GM19023 (cell line): ENCODE data around the gene ZNF681.
"Not testable (repeated sequence)": the region's sequence is repeated elsewhere in the genome, so short reads cannot be mapped to it uniquely, and the experiment has no call there.

Experiments used
- ATAC-seq: cut with Tn5 transposase; IDR thresholded peaks from one replicate; pipeline ENCODE4 v1.9.1; 2021; ENCODE audit warnings: mild to moderate bottlenecking, moderate library complexity; ENCODE audit not compliant: unreplicated experiment

Gene ZNF681

GRCh38 chr19:23758187-23759074, at the start of gene ZNF681:
Gene ZNF681 (minus strand): TSS chr19:23758891. CDS start chr19:23758749, 142 bp downstream.
- peak; percentile 83 for ATAC-seq

DNA sequence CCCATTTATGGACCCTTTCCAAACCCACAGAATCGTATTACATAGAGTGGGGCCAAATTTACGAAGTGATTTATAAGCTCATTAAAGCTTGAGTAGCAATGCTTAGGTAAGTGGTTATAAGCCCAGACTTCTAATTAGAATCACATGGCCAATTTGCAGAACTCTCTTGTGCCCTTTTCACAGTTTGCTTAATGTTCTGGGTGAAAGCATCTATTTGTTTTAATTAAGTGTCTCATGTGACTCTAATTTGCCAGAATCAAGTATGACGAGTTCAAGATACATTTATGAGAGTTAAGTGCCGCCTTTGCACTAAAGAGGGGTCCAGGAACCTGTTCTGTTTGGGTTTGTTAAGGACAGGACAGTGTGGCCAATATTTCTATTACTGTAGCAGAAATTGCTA, 46.0 kb upstream of the ZNF681 start:
- ATAC-seq = no peak

GRCh38 chr19:23802290-23802689, 43.6 kb upstream of the ZNF681 start:
- ATAC-seq = no peak

- ATAC-seq = no peak
These were observed 43.1 kb upstream of the ZNF681 start for GRCh38 chr19:23801803-23802202.

GRCh38 chr19:23800868-23801267, 42.2 kb upstream of the ZNF681 start:
- ATAC-seq = no peak

DNA sequence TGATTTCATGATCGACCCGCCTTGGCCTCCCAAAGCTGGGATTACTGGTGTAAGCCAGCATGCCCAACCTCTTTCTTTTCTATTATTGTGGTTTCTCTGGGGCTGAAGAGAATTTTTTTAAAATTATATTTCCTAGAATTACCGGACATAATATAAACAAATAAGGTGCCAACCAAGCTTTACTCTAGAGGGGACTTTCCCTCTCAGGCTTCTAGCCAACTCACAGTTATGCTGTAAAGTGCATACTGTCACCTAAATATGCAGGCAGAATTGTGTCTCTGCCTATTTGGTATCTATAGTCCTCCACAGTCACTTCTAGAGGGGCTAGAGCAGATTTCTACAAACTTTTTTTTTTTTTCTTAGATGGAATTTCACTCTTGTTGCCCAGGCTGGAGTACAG, 41.6 kb upstream of the ZNF681 start:
- ATAC-seq = no peak

DNA sequence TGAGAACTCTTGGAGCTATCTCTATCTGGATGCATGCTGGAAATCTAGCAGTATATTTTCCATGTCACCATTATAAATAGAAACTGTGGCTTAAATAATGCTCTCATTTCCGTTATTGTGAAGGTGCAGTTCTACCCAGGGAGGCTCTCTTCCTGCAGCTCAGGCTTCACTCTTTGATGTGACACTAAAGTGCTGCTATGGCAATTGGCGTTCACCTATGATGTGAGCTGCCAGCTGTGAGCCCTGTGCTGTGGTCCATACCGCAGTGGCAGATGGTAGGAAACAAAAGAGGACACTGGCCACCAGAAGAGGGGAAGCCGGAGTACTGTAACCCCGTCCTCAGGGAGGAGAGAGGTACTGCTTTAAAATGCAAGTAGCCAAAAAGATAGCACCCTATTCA, 40.6 kb upstream of the ZNF681 start:
- no peak for ATAC-seq

GRCh38 chr19:23795462-23795861, 36.8 kb upstream of the ZNF681 start:
- no peak for ATAC-seq

- no peak for ATAC-seq
These were observed 34.1 kb upstream of the ZNF681 start for GRCh38 chr19:23792784-23793183.

- no peak for ATAC-seq
These were observed 32.2 kb upstream of the ZNF681 start for GRCh38 chr19:23790641-23791488.

DNA sequence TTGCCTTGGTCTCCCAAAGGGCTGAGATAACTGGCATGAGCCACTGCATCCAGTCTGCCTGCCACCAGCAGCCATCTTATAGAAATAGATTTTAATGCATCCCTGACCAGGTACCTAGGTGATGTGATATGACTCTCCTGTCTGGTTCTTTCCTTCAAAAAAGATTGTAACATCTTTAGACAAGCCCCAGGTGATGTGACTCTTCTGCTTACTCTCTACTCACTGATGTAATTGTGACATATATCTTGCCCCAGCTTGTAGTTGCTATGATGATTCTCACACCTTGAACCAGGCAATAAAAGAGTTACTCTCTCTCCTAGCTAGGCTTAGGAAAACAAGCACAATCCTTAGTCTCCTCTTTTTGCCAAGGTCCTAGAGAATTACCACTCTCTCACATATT, 30.6 kb upstream of the ZNF681 start:
- ATAC-seq = no peak

GRCh38 chr19:23788411-23788810, 29.7 kb upstream of the ZNF681 start:
- ATAC-seq = no peak

- ATAC-seq = no peak
These were observed 28.4 kb upstream of the ZNF681 start for GRCh38 chr19:23787106-23787505.

GRCh38 chr19:23785982-23786381, 27.3 kb upstream of the ZNF681 start:
- ATAC-seq = no peak

DNA sequence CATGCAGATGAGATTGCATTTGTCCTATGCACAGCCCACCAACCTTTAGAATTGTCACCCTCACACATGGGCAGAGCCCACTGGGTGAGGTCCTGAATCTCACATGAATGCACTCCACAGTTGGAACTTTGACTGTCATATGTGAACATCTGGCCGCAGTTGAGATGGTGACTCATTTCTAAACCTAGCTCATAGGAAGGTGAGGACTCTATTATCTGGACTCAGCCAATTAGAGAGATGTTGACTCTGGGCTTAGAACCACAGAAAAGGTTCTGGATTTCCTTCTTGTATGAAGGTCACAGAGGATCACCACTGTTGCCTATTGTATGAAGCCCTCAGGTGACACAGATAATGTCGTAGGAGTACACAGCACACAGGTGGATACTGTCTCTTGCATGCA, 25.6 kb upstream of the ZNF681 start:
- no peak for ATAC-seq

GRCh38 chr19:23783636-23784035, 24.9 kb upstream of the ZNF681 start:
- no peak for ATAC-seq

- no peak for ATAC-seq
These were observed 21.0 kb upstream of the ZNF681 start for GRCh38 chr19:23779645-23780044.

DNA sequence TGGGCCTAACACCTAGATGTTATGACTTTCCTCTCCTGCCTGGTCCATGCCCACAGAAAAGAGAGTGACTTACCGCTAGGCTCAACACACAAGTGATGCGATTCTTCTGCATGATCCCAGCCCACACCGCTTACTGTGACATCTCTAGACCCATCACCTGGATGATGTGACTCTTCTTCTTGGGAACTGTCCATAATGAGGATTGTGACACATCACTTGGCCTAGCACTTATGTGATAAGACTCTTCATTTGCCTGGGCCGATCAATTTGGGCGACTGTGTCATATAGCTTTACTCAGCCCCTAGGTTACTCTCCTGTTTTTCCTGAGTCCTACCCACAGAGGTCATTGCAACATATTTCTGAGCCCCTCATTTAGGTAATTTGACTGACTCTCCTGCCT, 19.9 kb upstream of the ZNF681 start:
- ATAC-seq = no peak

GRCh38 chr19:23778036-23778435, 19.3 kb upstream of the ZNF681 start:
- not testable (repeated sequence) for ATAC-seq

GRCh38 chr19:23777216-23777615, 18.5 kb upstream of the ZNF681 start:
- no peak for ATAC-seq

DNA sequence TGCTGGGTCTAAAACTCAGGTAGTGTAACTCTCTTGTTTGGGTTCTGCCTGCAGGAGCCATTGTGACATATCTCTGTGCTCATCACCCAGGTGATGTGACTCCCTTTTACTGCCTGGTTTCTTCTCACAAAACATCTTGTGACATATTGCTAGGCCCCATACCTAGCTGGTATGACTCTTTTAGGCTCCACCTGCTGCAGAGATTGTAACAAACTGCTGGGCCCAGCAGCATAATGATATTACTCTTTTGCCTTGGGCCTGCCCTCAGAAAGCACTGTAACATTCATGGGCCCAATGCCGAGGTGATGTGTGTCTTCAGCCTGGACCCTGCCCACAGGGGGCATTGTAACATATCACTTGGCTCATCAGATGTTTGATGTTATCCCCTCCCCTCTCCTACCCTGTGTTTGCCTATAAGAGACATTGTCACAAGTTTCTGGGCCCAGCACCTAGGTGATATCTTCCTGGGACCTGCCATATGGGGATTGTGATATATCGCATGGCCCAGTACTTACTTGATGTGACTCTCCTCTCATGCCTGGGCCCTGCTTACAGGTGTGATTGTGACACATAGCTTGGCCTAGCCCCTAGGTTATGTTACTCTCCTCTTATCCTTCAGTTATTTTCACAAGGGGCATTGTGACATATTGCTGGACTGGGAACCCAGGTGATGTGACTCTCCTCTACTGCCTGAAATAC, 18.0 kb upstream of the ZNF681 start:
- no peak for ATAC-seq
